Erythroblast (primary cell): ENCODE data around the gene PLEKHM3.

Experiments
- GATA1 ChIP-seq: IDR thresholded peaks from 2 replicates; pipeline ENCODE4 v1.6.1; 2011; ENCODE audit warnings: low read depth, mild to moderate bottlenecking, control low read depth, low read length, moderate library complexity
- POLR2A ChIP-seq: IDR thresholded peaks from 2 replicates; pipeline ENCODE4 v1.6.1; 2011; ENCODE audit warnings: mild to moderate bottlenecking, low read length

- TF ChIP-seq POLR2A (no peak), GATA1 (no peak)
Measured at GRCh38 chr2:207783514-207783913, 241.8 kb downstream of the PLEKHM3 start.
